ENCODE results near the gene LRFN5.
"Not testable (repeated sequence)": the region's sequence is repeated elsewhere in the genome, so short reads cannot be mapped to it uniquely, and the experiment has no call there.

LRFN5 gene

DNA sequence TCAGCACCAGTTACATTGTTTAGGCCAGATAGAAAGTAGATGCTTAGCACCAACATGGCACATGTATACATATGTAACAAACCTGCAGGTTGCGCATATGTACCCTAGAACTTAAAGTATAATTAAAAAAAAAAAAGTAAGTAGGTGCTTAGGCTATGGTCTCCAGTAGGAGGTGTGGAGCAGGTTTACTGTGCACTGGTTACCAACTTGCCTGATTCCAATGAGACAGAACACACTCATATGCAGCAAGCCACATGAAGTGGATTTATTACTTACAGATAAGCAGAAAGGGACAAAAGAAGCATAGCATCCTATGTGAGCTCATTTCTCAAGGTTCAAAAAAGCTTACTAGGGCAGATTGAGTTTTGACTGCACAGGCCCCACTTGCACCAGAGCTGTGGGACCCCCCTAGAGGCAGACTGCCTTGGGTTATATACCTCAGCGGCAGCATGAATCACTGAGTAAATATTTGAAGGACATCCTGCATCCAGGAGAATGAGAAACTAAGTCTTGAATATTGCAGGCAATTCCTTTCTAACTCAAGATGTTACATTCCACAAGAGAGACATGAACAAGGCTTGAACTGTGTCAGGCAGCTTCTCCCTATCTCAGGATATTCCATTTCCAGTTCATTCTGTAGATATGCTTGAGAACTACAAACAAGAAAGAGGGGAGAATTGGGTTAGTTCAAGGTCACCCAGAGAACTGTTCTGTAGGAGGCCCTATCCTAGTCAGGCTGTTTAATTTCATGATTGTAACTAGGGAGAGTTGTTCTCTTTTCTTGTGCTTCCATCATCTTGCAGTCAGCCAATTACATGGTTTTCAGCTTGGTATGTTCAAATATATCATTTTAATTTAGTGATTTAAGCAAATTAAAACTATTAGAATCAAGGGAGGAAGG lies 30.1 kb downstream of the LRFN5 start:
- in situ Hi-C loops (cut with MboI; ENCODE audit: low sequenced_read_pairs): no loop called here

GRCh38 chr14:41641690-41642089 lies 35.0 kb downstream of the LRFN5 start:
- in situ Hi-C loops (cut with MboI; ENCODE audit: low sequenced_read_pairs): no loop called here

- in situ Hi-C loops (cut with MboI; ENCODE audit: low sequenced_read_pairs): no loop called here
These were observed 35.7 kb downstream of the LRFN5 start for GRCh38 chr14:41642367-41642766.

DNA sequence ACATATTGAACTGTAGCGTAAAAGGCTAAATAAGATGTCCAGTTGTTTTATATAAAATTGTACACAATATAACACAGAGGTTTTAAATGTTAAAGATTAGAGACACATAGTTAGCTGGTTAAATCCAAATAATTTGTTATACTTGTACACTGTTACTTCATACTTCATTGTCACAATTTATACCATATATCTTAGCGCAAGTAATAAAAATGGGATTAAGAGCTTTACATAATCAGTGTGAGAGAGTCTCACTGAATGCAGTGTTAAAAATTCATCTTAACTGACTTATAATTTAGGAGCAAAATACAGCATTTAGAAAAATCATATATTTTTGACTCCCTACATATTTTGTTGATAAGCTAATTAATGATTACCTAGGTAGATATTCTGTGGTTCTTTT lies 36.1 kb downstream of the LRFN5 start:
- in situ Hi-C loops (cut with MboI; ENCODE audit: low sequenced_read_pairs): no loop called here

DNA sequence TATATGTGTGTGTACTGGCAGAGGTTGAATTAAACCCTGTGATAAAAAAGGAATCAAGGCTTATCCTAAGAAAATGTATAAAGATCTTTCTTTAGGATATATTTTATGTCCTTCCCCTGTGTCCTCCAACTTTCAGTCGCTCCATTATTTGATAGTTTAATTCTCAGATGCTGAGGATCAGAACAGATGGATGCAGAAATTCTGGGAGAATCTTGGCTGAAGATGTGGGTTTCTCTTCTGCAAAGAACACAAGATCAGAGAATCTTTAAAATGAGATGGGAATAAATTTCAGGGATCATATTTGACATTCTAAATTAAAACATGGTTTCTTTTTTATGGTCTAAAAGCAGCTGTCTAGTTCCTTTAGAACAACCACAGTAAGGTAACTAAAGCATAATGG lies 37.9 kb downstream of the LRFN5 start:
- in situ Hi-C loops (cut with MboI; ENCODE audit: low sequenced_read_pairs): no loop called here

DNA sequence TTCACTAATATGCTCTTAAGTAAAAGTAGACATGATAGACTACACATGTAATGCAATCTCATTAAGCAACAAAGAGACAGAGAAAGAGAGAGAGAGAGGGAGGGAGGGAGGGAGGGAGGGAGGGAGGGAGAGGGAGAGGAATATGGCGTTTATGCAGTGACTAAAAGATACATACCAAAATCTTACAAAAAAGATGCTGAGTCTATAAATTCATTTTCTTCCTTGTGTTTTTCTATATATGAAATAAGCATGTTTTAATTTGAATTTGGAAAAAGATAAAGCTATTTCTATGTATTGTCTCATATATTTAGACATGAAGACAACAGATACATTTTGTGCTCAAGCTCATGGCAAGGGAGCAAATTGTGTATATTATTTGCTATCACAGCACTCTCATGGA lies 44.1 kb downstream of the LRFN5 start:
- in situ Hi-C loops (cut with MboI; ENCODE audit: low sequenced_read_pairs): no loop called here

DNA sequence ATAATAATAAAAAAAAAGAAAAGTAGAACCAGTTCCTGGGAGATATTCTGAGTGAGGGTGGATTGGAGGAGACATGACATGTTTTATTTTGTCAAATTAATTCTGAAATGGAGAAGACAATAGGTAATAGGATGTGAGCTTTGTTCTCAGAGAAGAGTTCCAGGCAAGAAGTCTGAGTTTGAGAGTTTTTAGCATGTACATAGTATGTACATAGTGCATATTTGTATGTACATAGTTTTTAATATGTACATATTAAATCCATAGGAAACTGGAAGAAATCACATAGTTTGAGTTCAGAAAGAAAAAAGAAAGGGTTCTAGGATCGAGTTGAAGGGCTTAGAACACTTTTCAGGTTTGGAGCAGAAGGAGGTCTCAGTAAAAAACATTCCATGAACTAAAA lies 47.5 kb downstream of the LRFN5 start:
- in situ Hi-C loops (cut with MboI; ENCODE audit: low sequenced_read_pairs): no loop called here

GRCh38 chr14:41662780-41663472 lies 56.2 kb downstream of the LRFN5 start:
- in situ Hi-C loops (cut with MboI; ENCODE audit: low sequenced_read_pairs): no loop called here

DNA sequence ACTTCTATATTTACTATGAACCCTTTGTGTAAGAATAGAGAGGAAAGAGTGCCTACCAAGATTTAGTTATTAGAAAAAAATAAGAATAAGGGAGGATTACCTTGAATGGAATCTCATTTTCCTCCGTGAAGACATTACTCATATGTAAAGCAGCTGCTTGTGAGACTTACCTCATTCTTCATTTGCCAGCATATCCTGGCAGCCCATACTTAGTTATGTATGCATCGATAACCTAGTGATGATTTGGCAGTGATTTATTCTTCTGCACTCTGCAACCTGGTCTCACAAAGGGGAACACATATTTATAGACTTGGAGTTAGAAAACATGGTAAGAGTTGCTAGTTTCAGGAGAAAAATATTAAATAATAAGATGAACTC lies 56.8 kb downstream of the LRFN5 start:
- in situ Hi-C loops (cut with MboI; ENCODE audit: low sequenced_read_pairs): no loop called here

- in situ Hi-C loops (cut with MboI; ENCODE audit: low sequenced_read_pairs): no loop called here
These were observed 59.6 kb downstream of the LRFN5 start for GRCh38 chr14:41666301-41666700.

- in situ Hi-C loops (cut with MboI; ENCODE audit: low sequenced_read_pairs): no loop called here
These were observed 61.7 kb downstream of the LRFN5 start for GRCh38 chr14:41668356-41668755.

DNA sequence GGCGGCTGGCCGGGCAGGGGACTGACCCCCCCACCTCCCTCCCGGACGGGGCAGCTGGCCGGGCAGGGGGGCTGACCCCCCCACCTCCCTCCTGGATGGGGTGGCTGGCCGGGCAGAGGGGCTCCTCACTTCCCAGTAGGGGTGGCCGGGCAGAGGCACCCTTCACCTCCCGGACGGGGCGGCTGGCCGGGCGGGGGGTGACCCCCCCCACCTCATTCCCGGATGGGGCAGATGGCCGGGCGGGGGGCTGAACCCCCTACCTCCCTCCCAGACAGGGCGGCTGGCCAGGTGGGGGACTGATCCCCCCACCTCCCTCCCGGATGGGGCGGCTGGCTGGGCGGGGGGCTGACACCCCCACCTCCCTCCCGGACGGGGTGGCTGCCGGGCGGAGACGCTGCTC lies 66.9 kb downstream of the LRFN5 start:
- in situ Hi-C loops (cut with MboI; ENCODE audit: low sequenced_read_pairs): not testable (repeated sequence)

GRCh38 chr14:41674511-41674971 lies 67.9 kb downstream of the LRFN5 start:
- in situ Hi-C loops (cut with MboI; ENCODE audit: low sequenced_read_pairs): not testable (repeated sequence)

GRCh38 chr14:41699486-41699885 lies 92.8 kb downstream of the LRFN5 start:
- in situ Hi-C loops (cut with MboI; ENCODE audit: low sequenced_read_pairs): no loop called here

- in situ Hi-C loops (cut with MboI; ENCODE audit: low sequenced_read_pairs): no loop called here
These were observed 111.9 kb downstream of the LRFN5 start for GRCh38 chr14:41718477-41719166.

DNA sequence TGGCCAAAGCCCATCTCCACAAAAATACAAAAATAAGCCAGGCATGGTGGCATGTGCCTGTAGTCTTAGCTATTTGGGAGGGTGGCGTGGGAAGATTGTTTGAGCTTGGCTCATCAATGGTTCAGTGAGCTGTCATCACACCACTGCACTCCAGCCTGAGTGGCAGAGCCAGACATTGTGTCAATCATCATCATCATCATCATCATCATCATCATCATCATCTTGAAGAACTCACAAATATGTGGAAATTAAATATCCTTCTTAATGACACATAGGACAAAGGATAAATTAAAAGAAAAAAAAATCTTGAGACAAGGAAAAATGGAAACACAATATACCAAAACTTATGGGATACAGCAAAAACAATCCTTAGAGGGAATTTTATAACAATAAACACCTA lies 132.5 kb downstream of the LRFN5 start:
- in situ Hi-C loops (cut with MboI; ENCODE audit: low sequenced_read_pairs): no loop called here

GRCh38 chr14:41743140-41743539 lies 136.5 kb downstream of the LRFN5 start:
- in situ Hi-C loops (cut with MboI; ENCODE audit: low sequenced_read_pairs): no loop called here

DNA sequence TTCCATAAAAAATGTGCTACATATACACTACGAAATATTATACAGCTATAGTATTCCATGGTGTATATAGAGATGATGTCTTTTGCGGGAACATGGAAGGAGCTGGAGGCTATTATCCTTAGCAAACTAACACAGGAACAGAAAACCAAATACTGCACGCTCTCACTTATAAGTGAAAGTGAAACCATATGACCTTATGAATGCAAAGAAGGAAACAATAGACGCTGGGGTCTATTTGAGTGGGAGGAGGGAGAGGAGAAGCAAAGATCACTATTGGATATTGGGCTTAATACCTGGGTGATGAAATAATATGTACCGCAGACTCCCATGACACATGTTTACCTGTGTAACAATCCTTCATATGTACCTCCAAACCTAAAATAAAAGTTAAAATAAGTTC lies 142.8 kb downstream of the LRFN5 start:
- in situ Hi-C loops (cut with MboI; ENCODE audit: low sequenced_read_pairs): no loop called here

GRCh38 chr14:41750575-41750974 lies 143.9 kb downstream of the LRFN5 start:
- in situ Hi-C loops (cut with MboI; ENCODE audit: low sequenced_read_pairs): not testable (repeated sequence)

GRCh38 chr14:41758011-41758665 lies 151.5 kb downstream of the LRFN5 start:
- in situ Hi-C loops (cut with MboI; ENCODE audit: low sequenced_read_pairs): no loop called here

- in situ Hi-C loops (cut with MboI; ENCODE audit: low sequenced_read_pairs): no loop called here
These were observed 154.5 kb downstream of the LRFN5 start for GRCh38 chr14:41761204-41761603.

Data from HL-60/S4 (cell line).